RKO (cell line): ENCODE measurements around the gene SPACA4.

Source experiments
- DNase-seq: peaks from one replicate; pipeline ENCODE4 v3.0.0-alpha.2; 2016; ENCODE audit warnings: low spot score

SPACA4 gene

DNA sequence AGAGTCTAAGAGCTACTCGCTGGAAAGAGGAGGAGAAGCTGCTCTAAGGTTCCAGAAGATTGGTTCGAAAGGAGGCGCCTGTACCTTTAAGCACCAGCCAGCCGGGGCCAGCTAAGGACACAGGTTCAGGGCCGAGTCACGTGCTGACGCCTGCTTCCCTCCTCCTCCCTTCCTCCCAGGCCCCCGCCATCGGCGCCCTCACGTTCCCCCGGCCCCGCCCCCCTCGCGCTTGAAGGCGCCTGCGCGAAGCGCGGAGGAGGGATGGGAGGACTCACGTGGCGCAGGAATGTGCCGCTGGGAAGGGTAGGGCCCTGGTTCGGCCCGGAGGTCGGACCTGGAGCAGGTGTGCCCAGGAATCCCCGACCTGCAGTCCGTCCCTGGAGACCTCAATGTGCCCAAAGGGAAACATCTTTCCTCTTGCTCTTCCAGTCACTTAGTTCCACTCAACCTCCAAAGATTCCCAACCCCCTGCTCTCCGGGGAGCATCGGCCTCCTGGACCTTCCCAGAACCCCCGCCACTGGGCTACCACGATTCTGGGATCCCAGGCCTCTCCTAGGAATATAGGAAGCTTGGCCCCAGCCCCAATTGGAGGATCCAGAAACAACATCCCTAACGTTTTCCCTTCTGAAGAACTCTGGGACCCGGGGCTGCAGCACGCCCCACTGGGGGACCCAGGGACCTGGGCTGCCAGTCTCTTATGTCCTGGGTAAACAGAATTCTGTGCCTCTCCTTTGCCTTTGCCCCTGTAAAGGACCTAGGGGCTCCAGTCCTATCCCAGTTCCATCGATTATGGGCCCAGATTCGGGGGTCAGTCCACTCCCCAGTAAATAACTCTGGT is 28.1 kb downstream of the SPACA4 start:
- DNase-seq = peak; percentile 97

DNA sequence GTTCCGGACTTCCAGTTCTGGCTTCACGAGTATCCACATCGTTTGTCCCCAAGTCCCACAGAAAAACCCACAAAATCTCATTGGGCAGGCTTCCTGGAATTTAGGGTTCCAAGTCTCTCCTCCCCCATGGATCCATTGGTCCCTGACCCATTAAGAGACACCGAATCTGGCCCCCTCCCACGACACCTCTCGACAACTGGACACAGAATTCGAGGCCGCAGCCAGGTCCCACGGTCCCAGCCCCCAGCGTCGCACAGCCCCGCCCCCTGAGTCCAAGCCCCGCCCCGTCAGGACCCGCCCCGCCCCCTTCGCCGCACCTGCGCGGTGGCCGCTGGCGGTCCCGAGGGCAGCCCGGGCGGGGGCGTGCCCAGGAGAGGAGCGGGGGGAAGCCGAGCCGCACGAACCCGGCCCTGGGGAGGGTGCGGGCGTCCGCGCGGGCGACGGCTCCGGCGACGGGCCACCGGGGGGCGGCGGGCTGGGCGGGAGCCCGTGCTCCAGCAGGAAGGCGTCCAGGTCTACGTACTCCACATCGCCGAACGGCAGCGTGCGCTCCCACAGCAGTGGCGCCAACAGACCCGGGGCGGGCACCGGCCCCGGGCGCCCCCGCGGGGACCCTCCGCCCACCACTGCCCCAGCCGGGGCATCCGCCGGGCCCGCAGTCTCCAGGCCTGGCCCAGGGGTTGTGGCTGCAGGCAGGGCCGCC is 28.9 kb downstream of the SPACA4 start:
- peak; percentile 68 for DNase-seq

DNA sequence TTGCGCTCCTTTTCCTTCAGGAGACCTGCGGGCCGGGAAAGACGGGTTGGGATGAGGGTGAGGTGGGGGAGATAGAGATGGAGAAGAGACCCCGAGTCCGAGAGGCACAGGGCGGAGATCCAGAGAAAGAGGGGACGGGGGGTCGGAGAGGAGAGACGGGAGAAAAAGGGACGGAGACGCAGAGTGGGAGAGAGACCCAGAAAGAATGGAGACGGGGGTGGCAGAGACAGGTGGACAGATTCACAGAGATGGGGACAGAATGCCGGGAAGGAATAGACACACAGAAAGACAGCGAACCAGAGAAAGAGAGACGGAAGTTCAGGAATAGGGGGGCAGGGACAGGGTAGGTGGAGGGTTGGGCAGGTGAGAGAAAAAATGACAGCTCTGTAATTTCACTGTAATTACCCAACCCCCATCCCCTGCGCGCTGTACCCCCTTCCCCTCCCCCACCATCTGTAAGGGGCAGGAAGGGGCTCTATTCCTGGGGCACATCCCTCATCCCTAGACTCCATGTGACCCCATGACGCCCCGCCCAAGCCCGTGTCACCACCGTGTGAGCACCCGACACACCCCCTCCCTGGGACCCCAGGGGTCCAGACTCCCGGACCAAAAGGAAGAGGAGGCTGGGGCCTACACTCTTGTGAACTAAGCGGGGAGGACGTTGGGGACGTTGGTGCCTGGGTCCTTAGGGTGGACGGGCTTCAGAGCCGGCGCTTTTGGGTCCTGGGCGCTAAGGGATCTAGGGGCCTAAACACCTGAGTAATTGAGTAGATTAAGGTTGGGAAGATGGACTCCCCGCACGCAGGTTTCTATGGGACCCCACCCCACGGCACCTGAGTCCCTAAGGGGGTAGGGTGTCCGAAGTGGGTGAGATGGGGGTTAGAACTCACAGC is 29.7 kb downstream of the SPACA4 start:
- no peak for DNase-seq

DNA sequence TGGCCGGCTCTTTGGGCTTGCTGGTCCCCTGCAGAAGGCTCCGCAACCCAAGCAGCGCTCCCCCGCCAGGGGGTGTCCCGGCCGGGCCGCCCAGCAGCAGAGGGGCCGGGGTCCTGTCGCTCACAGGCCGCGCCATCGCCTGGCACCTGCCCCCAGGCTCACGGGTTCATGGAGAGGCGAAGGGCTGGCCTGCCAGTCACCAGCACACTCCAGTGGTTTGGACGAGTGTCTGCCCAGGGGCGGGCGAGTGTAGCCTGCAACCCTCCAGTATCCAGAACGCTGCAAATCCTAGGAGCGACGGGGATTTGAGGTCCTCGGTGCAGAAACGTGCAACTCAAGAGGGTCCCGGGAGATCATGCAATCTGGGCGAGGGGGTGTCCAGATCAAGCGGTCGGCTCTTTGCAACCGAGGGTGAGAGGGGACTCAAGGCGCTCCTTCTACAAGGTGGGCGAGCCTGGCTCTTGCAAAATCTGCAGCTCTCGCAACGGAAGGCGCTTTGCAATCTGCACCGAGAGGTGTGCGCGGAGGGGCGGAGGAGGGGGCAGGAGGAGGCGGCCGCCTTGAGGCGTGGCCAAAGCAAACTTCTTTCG is 30.4 kb downstream of the SPACA4 start, which contains the start of gene DBP:
Gene DBP, minus strand, starts transcription at position 521 of the 590 bp plus-strand sequence. Its CDS starts 385 bp downstream, at position 136.
- DNase-seq = peak; percentile 73

DNA sequence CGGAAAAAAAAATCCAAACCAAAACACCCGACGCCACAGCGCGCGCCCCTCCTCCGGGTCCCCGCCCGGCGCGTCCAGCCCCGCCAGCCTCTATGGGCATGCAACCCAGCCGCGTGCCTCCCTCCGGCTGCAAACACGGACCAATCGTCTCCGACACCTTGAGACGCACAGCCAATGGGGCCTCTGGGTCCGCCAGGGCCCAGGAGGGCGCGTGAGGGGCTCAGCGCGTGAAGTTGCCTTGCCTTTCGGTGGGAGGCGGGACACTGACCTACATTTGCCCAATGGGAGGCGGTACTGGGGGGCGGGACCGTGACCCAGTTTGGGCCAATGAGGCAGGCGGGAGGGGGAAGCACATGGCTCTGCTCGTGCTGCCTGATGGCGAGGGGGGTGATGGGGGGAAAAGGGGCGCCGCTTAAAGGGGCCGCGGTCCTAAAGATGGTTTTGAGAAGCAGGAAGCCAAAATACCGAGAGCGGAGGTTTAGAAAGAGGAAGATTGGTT is 31.0 kb downstream of the SPACA4 start:
- peak; percentile 99 for DNase-seq

DNA sequence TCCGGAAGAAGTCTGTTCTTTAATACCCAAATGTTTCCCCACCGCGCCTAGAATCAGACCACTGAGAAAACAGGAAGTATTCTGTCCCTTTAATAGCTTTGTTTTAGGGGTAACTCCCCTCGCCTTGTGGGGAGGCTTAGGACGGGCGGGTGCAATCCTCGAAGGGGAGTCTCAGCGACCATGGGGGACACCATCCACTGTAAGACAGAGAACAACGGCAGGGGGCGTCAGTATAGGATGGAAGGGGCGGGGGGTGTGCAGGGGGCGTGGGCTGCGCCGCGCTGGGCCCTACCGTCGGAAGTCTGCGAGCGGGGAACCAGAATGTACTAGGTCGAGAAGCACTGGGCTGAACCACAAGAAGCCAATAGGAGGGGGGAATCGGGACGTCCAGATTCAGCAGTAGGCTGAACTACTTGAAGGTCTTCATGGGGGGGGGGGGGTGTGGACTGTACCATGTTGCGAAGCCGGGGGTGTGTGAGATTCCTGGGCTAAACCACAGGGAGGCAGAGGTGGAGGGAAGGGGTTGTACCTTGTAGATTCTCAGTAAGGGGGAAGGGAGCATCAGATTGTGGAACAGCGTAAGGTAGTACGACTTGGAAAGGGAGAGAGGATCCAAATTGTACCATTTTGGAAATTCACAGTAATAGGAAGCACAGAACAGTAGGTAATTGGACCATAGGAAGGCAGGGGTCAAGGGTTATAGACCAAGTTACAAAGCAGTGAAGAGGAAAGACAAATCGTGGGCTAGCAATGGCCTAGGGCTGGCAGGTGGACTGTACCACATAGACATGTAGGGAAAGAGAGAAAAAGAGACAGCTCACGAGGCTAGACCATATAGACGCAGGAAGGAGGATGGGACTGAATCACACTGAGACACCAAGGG is 31.6 kb downstream of the SPACA4 start:
- peak; percentile 96 for DNase-seq

DNA sequence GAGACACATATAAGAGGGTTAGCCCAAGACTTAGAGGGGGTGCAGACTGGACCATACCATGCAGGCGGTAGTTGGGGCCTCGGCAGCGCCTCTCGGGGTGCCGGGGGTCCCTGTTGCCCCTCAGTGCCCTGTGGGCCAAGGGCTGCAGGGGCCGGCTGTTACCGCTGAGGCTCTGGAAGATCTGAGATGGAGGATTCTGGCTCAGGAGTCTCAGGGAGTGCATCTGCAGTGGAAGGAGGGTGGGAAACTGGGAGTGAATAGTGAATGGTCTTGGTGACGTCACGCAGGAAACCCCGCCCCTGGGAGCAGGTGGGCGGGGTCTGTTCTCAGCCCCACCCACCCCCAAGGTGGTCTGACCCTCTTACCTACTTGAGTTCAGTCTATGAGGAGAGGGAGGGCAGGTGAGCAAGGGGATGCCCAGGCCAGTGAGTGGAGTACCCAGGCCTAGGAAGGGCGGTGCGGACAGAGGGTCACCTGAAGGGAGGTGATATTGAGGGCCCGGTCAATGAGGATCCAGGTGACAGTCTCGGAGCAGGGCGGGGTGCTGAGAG is 32.4 kb downstream of the SPACA4 start:
- DNase-seq = no peak

DNA sequence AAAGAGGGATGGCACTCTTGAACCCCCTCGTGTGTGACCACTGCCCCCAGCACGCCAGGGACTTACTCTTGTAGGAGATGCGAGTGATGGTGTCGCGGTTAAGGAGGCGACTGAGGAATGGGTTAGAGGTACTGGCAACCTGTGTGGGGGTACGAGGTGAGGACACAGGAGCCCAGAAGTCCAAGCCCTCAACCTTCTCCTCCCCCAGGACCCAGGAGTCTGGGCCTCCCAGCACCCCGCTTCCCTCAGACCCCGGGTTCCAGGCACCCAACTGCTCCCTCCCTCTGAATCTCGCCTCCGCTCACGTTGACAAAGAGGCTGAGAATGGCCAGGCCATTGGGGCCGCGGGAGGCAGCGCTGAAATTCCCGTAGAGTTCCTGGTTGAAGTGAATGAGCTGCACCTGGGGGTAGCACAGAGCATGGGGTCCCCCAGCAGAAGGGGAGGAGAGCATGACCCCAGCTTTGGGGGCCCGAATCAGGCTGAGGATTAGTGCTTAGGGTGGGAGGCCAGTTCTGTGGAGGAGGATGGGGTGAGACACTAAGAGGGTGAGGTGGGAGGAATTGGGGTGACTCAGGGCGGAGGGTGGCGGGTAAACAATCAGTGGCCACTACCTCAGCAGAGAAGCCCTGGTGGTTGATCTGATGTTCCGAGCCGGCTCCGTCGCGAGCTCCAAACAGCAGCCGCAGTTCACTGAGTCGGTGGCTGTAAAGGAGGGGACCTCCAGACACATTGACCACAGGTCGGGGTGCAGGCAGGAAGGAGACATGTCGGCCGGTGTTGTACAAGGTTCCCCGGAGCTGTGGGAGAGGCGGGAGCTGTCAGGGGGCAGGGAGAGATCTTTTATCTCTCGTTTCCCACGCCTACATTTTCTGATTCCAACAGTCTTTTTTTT is 33.2 kb downstream of the SPACA4 start:
- DNase-seq = peak; percentile 77

DNA sequence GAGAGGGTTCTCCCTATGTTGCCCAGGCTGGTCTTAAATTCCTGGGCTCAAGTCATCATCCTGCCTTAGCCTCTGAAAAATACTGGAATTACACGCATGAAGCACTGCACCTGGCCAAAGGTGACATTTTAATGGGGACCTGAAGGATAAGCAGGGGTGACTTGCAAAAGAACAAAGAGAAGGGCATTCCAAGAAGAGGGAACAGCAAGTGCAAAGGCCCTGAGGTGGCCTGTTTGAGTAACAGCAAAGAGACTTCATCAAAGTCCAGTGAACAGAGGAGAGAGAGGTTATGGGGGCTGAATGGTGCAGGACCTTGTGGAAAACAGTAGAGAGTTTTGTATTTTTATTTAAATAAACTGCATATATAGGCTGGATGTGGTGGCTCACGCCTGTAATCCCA is 35.3 kb downstream of the SPACA4 start:
- no peak for DNase-seq

DNA sequence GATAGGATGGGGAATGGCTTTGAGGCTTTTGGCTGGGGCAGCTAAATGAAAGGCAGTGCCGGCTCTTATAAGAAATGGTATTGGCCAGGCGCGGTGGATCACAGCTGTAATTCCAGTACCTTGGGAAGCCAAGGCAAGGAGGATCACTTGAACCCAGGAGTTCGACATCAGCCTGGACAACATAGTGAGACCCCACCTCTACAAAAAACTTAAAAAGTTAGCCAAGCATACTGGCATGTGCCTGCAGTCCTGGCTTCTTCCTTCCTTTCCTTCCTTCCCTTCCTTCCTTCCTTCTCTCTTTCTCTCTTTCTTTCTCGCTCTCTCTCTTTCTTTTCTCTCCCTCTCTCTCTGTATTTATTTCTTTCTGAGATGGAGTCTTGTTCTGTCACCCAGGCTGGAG is 36.3 kb downstream of the SPACA4 start:
- no peak for DNase-seq

DNA sequence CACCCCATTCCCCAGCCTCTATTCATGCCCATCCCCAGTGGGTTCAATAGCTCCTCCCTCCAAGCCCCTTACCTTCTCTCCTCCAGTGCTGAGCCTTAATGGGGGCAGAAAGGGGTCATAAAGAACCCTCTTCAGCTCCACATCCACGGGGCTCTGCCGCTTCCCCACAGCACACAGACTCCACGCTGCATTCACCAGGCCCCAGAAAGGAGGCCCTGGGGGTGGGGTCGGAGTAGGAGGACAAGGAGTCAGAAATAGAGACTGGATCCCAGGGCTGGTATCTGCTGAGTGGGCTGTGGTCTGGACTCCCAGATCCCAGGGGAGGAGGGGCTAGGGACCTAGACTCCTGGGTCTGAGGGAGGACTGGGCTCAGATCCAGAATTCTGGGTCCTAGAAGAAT is 37.8 kb downstream of the SPACA4 start:
- no peak for DNase-seq

DNA sequence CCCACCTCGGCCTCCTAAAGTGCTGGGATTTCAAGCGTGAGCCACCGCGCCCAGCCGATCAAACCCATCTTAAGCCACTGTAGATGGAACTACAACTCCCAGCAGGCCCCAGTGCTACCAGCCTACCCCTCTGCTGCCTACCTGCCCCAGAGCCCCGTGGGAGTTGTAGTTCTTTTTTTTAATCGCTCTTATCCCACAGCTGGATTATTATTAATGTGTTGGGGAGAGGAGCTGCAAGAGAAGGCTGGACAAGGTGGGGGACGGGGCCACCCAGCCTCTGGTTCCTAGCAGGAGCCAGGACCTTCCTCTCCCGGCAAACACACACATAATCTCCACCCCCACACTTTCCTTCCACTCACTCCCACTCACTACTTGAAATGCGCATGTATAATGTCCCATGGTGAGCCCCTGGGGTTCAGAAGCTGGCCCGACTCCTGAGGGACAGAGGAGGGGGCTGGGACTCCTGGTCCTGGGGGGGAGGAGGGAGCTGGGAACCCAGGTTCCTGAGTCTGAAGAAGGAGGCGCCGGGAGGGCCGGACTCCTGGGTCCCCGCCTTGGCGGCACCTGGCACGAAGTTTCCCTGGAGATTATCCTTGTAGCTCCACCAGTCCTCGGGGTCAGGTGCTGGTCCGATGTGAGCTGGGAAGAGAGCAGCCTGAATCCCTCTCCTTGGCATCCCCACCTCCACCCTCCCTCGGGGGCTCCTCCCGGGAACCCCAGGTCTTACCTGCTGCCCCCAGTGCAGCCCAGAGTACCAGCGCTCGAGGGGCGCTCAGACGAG is 38.5 kb downstream of the SPACA4 start:
- DNase-seq = peak; percentile 88

DNA sequence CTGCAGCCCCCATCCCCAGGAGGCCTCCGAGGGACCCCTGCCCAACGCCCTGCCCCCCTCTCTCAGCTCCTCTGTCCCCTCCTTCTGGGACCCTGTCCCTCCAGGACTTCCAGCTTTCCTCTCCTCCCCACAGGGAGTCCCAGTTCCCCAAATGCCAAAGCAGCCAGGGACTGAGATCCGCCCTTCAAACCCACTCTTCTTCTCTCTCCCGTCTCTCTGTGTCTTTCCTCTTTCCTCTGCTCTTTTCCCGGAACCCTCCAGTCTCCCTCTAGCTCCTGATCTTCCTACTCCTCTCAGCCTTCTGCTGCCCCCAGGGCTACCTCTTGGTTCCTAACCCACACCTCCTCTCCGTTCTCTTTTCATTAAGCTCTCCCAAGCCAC is 39.1 kb downstream of the SPACA4 start:
- DNase-seq = no peak

DNA sequence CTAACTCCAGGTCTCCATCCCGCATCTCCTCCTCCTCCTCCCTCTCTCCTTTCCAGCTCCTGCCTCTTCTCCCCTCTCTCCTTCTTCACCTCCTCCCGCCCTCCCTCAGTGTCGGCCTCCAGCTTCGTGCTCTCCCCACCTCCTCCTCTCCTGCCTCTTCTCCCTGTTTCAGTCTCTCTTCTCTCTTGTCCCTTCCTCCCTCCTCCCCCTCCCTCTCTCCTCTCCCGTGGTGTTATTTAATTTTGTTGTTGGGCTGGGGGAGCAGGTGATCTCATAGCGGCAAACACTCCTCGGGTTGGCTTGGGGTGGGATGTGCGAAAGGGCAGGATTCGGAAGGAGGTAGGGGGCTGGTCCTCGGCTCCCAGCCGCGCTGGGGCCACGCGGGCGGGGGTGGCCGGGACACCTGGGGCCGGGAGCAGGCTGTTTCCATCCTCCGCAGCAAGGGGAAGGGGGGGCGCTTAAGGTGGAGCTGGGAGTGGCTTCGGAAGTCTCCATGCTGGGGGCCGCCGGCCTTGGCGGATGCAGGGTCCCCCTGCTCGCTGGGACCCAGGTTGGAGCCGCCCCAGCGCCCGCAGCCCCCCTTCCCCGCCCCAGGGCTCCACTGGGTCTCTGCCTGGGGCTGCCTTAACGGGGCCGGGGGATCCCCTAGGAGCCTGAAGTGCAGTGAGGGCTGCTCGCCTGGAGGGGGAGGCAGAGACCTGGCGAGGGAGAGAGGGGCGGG is 39.6 kb downstream of the SPACA4 start, which contains the start of gene CA11:
Gene CA11, minus strand, starts transcription at position 187 of the 721 bp plus-strand sequence. CDS start 555 bp downstream, outside the sequence.
- DNase-seq = peak; percentile 86

DNA sequence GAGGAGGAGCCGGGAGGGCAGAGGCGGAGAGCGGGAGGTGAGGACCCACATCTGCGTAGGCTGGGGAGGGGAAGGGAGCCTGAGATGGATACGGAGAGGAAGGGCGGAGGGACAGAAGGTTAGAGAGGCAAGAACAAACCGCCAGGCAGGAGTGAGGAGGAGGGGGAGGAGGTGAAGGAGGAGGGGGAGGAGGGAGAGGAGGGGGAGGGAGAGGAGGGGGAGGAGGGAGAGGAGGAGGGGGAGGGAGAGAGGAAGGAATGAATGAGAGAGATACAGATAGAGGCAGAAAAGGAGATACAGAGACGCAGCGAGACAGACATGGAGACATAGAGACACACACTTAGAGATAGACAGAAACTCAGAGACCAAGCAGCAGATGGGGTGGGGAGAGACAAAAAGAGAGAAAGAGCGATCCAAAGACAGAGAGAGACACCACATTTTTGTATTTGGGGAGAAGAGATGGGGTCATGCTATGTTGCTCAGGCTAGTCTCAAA is 40.2 kb downstream of the SPACA4 start:
- DNase-seq = no peak

DNA sequence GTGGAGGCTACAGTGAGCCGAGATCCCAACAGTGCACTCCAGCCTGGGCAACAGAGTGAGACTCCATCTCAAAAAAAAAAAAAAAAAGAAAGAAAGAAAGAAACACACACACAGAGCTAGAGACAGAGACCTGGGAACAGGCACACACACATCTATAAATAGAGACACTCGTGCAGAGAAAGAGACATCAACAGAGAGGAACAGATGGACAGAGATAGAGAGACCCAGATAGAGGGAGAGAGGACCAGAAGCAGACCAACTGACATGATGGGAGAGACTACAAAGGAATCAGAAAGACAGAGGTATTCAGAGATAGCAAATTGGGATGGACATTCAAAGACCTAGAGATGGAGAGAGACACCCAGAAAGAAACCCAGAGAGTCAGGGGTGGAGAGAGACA is 41.6 kb downstream of the SPACA4 start:
- no peak for DNase-seq

DNA sequence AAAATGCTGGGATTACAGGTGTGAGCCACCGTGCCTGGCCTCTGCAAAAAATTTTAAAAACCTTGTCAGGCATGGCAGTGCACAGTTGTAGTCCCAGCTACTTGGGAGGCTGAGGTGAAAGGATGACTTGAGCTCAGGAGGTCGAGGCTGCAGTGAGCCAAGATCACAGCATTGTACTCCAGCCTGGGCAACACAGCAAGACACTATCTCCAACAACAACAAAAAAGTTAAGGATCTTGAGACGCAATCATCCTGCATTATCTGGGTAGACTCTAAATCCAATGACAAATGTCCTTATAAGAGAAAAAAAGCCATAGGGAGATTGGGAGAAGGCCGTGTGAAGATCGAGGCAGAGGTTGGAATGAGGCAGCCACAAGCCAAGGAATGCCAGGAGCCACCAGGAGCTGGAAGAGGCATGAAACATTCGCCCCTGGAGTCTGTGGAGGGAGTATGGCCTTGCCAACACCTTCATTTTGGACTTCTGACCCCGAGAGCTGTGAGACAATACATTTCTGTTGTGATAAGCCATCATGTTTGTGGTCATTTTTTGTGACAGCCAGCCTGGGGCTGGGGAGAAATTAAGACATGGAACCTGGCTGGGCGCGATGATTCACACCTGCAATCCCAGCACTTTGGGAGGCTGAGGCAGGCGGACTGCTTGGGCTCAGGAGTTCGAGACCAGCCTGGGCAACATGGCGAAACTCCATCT is 44.6 kb downstream of the SPACA4 start:
- DNase-seq = no peak
